Osteocyte (in vitro differentiated cells): Measurements from ENCODE around the gene APH1A. TPM values are rescaled to one million over a fixed set of nuclear protein-coding genes. Genes with fewer than 3 reads are reported as not detected.
A peak's percentile ranks its signal among the peaks of the same experiment; 100 is the strongest.

Source experiments
- DNase-seq: peaks from one replicate; pipeline ENCODE4 v3.0.0; 2021; ENCODE audit warnings: mixed read lengths; ENCODE audit not compliant: unreplicated experiment; ENCODE audit errors: extremely low spot score
- H3K27ac Mint-ChIP-seq: one replicate; pipeline ENCODE4 v1.8.0; 2021; ENCODE audit warnings: mild to moderate bottlenecking, mixed read lengths; ENCODE audit not compliant: unreplicated experiment
- H3K27me3 Mint-ChIP-seq: one replicate; pipeline ENCODE4 v1.8.0; 2021; ENCODE audit warnings: mixed read lengths; ENCODE audit not compliant: unreplicated experiment
- H3K36me3 Mint-ChIP-seq: one replicate; pipeline ENCODE4 v1.8.0; 2021; ENCODE audit warnings: mixed read lengths; ENCODE audit not compliant: unreplicated experiment
- H3K4me1 Mint-ChIP-seq: one replicate; pipeline ENCODE4 v1.8.0; 2021; ENCODE audit warnings: mixed read lengths; ENCODE audit not compliant: unreplicated experiment
- H3K4me3 Mint-ChIP-seq: one replicate; pipeline ENCODE4 v1.8.0; 2021; ENCODE audit warnings: mild to moderate bottlenecking, moderate library complexity, mixed read lengths; ENCODE audit not compliant: unreplicated experiment
- H3K9me3 Mint-ChIP-seq: one replicate; pipeline ENCODE4 v1.8.0; 2021; ENCODE audit warnings: mixed read lengths; ENCODE audit not compliant: unreplicated experiment
- CTCF ChIP-seq: fragments of 200-600 bp; sonication (generic); IDR thresholded peaks from 2 replicates; pipeline ENCODE4 v1.5.0; 2021; ENCODE audit warnings: antibody characterized with exemption, mild to moderate bottlenecking, moderate library complexity
- total RNA-seq: library from RNA; stranded (reverse); gene quantifications from 2 replicates; pipeline ENCODE4 v1.2.1, GENCODE V29; 2021

APH1A gene
- total RNA-seq, 1 donor from 2014 or later = 138 TPM

DNA sequence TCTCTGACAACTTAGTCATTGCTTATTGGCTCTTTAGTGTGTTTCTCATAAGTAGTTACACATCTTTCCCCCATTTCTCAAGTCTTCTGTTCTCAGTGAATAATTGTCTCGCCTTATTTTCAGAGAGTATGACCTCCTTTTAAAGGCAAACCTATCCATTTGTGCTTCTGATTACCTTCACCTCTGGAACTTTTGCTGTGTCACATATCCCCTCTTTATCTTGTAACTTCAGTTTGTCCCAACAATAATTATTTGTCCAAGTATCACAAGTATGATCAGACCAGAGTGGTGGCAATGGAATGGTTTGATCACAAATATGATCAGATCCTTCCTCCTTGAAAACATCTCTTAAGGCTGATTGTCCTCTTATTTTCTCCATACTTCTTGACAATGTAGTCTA is 19.6 kb upstream of the APH1A start:
- H3K9me3 Mint-ChIP-seq = no peaks in the 10 kb centered on the region
- peaks cover 4% of the 10 kb centered on the region for H3K27me3 Mint-ChIP-seq
- peaks cover 11% of the 10 kb centered on the region for H3K36me3 Mint-ChIP-seq
- no peak overlapping the region for H3K27ac Mint-ChIP-seq
- H3K4me3 Mint-ChIP-seq = no peak overlapping the region
- H3K4me1 Mint-ChIP-seq = peaks cover 6% of the 10 kb centered on the region
- DNase-seq = no peak
- no peak for TF ChIP-seq CTCF

DNA sequence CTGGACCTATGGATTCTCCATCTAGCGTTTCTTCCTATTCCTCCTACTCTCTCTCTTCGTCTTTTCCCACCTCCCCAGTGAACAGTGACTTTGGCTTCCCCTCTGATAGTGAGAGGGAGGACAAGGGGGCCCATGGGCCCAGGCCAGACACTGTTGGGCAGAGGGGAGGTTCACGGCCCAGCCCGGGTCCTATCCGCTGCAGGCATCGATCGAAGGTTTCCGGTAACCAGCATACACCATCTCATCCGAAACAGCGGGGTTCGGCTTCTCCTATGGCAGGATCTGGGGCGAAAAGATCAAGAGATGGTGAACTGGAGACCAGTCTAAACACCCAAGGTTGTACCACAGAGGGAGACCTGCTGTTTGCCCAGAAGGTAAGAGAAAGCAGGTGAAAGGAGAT is 14.4 kb upstream of the APH1A start:
- Mint-ChIP-seq H3K4me1 (peaks cover 19% of the 10 kb centered on the region), H3K36me3 (peaks cover 29% of the 10 kb centered on the region), H3K4me3 (peak overlapping the region; percentile 53), H3K27me3 (peaks cover 4% of the 10 kb centered on the region), H3K27ac (peak overlapping the region; percentile 28), H3K9me3 (no peaks in the 10 kb centered on the region)
- TF ChIP-seq CTCF = no peak
- DNase-seq = no peak

DNA sequence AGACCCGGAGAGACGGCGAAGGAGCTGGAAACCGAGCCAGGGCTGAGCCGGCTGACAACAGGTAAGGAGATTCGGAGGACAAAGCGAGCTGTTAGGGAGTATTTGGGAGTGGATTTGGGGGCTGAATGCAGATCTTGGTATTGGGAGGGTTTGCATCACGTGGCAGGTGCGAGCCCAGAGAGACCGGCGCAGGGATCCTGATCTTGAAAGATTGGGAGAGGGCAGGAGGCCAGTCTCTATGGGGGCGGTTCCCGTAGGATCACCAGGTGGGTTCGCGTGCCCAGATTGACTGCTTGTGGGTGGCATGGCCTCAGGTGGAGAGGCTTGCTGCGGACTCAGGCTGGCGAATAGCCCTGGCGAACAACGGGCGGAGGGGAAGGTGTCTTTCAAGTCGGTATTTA is 13.7 kb upstream of the APH1A start:
- TF ChIP-seq CTCF = no peak
- no peak for DNase-seq
- Mint-ChIP-seq H3K9me3 (no peaks in the 10 kb centered on the region), H3K27me3 (peaks cover 4% of the 10 kb centered on the region), H3K4me1 (peaks cover 19% of the 10 kb centered on the region), H3K36me3 (peaks cover 33% of the 10 kb centered on the region), H3K27ac (peak overlapping the region; percentile 58), H3K4me3 (peak overlapping the region; percentile 80)

DNA sequence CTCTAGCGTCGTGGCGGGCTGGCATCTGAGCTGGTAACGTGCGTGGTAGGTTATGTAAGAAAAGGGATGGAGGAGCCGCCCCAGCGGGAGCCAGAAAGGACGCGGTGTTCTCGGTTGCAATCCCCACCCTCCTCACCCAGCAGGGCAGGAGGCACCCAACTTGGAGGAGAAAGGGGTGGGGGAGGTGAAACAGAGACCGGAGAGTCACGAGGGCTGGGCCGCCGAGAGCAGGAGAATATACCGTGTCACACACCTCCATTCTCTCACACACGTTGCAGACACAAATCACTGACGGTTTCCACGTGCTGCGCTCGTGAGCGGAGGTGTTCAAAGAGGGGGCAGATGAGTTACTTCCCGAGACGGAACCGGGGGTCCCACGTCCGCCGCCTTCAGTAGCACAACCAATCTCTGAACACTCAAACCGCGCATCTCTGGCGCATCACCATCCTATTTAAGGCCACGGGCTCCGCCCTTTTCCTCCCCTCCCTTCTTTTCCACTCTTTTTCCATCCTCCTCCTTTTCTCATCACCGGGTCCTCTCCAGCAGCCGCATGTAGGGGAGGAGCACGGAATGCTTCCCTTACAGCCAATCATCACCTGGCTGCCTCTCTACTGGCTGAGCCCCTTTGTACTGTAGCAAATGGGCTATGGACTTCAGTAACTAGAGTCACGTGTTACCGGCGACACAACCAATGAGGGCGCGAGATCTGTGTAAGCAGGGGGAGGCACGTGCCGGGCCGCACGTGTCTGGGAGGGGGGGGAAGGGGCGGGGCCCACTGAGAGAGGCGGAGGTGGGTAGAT is 13.1 kb upstream of the APH1A start, which contains the start of gene CIART:
CIART (plus strand) TSS at position 797 of the 800 bp plus-strand sequence. CDS start 714 bp downstream, outside the sequence.
- Mint-ChIP-seq H3K36me3 (peaks cover 33% of the 10 kb centered on the region), H3K27ac (peak within 1 kb of the TSS; percentile 79), H3K4me3 (peak within 1 kb of the TSS; percentile 80), H3K27me3 (peaks cover 4% of the 10 kb centered on the region), H3K9me3 (no peaks in the 10 kb centered on the region), H3K4me1 (peaks cover 19% of the 10 kb centered on the region)
- TF ChIP-seq CTCF = no peak
- DNase-seq = peak; percentile 90

DNA sequence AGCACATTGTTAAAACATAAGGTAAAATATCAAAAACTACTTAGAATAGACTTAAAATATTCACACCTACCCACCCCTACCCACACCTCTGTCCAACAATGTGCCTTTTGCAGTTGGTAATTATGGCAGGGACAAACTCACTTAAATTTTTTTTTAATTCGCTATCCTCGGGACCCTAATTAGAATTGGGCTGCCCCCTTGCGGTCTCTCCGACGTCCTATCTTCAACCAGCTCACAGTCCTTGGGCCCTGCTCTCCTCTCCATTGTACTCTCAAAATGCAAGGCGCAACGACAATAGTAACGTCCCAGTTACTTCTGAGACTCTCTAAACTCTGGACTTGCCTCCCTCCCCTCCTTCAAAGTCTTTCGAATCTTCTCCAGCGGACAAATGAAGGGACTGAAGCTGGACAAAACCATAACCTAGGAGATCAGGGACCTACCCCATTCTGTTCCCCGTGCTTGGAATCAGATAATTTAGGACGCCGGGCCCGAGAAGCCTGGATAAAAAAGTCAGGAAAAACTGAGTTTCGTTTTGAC is 12.5 kb upstream of the APH1A start:
- H3K4me1 Mint-ChIP-seq = peaks cover 19% of the 10 kb centered on the region
- peak; percentile 66 for TF ChIP-seq CTCF
- H3K9me3 Mint-ChIP-seq = no peaks in the 10 kb centered on the region
- H3K36me3 Mint-ChIP-seq = peaks cover 31% of the 10 kb centered on the region
- H3K4me3 Mint-ChIP-seq = peak overlapping the region; percentile 80
- DNase-seq = no peak
- peaks cover 4% of the 10 kb centered on the region for H3K27me3 Mint-ChIP-seq
- peak overlapping the region; percentile 79 for H3K27ac Mint-ChIP-seq
